WI38 (cell line): Measurements from ENCODE around the gene DOK6.

Experiments used
- H3K4me3 ChIP-seq: 2 replicates; pipeline ENCODE4 v1.5.1; 2011; ENCODE audit warnings: low read depth, mild to moderate bottlenecking, control low read depth, low read length
- TF ChIP-seq, protein P1 (sequence below): IDR thresholded peaks from 2 replicates; pipeline ENCODE4 v1.5.1; 2012; ENCODE audit warnings: low read depth, mild to moderate bottlenecking, control low read depth, low read length

Gene DOK6

DNA sequence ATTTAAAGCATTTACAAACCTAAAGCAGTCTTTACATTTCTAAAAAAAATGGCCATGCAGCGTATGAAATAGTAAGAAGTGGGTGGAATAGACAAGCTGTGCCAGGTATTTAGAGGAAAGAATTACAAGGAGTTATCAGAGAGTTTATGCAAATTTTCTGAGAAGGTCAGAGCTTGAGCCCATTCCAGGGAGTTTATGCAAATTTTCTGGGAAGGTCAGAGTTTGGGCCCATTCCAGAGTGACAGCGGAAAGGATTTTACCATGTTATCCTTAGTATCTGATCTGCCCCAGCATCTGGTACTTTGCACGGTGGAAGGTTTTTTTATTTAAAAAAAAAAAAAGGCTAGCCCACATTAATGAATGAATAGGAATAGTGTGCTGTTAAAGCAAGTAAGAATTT is 1.4 kb upstream of the DOK6 start:
- TF ChIP-seq, protein P1, sequence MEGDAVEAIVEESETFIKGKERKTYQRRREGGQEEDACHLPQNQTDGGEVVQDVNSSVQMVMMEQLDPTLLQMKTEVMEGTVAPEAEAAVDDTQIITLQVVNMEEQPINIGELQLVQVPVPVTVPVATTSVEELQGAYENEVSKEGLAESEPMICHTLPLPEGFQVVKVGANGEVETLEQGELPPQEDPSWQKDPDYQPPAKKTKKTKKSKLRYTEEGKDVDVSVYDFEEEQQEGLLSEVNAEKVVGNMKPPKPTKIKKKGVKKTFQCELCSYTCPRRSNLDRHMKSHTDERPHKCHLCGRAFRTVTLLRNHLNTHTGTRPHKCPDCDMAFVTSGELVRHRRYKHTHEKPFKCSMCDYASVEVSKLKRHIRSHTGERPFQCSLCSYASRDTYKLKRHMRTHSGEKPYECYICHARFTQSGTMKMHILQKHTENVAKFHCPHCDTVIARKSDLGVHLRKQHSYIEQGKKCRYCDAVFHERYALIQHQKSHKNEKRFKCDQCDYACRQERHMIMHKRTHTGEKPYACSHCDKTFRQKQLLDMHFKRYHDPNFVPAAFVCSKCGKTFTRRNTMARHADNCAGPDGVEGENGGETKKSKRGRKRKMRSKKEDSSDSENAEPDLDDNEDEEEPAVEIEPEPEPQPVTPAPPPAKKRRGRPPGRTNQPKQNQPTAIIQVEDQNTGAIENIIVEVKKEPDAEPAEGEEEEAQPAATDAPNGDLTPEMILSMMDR = no peak
- H3K4me3 ChIP-seq = no peak overlapping the region

- H3K4me3 ChIP-seq = peak overlapping the region; percentile 47
- TF ChIP-seq, protein P1 = no peak
Measured at GRCh38 chr18:69400976-69401225, 213 bp downstream of the DOK6 start.

- peak overlapping the region; percentile 47 for H3K4me3 ChIP-seq
- TF ChIP-seq, protein P1 = no peak
Measured at GRCh38 chr18:69401226-69401971, 711 bp downstream of the DOK6 start.

- TF ChIP-seq, protein P1 = no peak
- H3K4me3 ChIP-seq = no peak overlapping the region
Measured at GRCh38 chr18:69401972-69402532, 1.4 kb downstream of the DOK6 start.

GRCh38 chr18:69402533-69402989 is 1.9 kb downstream of the DOK6 start:
- H3K4me3 ChIP-seq = no peak overlapping the region
- TF ChIP-seq, protein P1 = no peak

DNA sequence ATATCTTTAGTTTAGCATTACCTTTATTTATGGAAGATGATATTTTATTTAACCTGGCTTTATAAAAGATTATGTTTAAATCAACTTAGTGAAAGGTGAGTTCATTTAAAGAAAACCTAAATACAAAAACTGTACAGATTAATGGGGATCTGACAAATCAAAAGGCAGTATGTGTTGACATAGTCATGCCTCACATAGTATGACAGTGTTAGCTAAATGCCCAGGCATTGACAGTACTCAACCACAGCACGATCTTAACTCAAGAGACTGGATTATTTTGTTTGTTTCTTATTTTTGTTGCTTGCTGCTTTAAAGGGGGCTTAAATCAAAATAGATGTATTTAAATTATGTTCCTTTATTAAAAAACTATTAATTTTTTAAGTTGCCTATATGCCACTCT is 7.8 kb downstream of the DOK6 start:
- H3K4me3 ChIP-seq = no peak overlapping the region

DNA sequence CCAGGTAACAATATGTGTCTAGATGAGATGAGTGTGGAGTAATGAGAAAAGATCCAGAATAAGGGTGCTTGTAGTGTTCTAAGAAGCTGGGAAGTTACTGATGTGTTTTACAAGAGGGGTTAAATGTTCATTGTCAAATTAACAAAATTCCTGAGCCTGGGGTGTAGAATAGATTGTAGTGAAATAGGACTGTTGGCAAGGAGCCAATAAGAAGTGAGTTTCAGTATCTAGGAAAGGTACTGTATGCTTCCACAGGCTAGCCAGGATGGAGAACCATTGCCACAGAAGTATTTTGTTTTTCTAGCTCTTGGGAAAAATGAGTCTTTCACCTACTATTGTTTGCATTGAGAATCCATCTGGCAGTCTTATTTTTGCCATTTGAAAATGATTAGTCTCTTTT is 10.5 kb downstream of the DOK6 start:
- TF ChIP-seq, protein P1 = no peak
- H3K4me3 ChIP-seq = no peak overlapping the region

More for the DNA sequence above, 7.8 kb downstream of the DOK6 start:
- TF ChIP-seq, protein P1 = no peak
